K562 (cell line): ENCODE data around the gene FBXW9. TPM values are rescaled to one million over a fixed set of nuclear protein-coding genes. Genes with fewer than 3 reads are reported as not detected.

Experiments used
- EP400 ChIP-seq: fragments of 450-650 bp; IDR thresholded peaks from 2 replicates; pipeline ENCODE4 v1.6.1; 2017; ENCODE audit warnings: antibody characterized with exemption, mild to moderate bottlenecking, moderate library complexity
- ETV6 ChIP-seq, 3 experiments: fragments of 150-350 bp in 1 of 3; sonication (generic) in 1 of 3; formaldehyde crosslinking in 1 of 3; IDR thresholded peaks; 2 replicates each; pipeline versions ENCODE4 v1.6.1 to v1.8.0; 2014 to 2022; ENCODE audit warnings: borderline replicate concordance in 2 of 3, low read depth in 2 of 3, antibody characterized with exemption in 1 of 3, low read length in 1 of 3, mild to moderate bottlenecking in 1 of 3, missing genetic modification reagents in 1 of 3
- GATA2 ChIP-seq: sonication (generic); formaldehyde crosslinking; IDR thresholded peaks from 2 replicates; pipeline ENCODE4 v1.4.0; 2020; ENCODE audit warnings: mild to moderate bottlenecking, missing genetic modification reagents
- GATAD2A ChIP-seq: fragments of 450-650 bp; IDR thresholded peaks from 2 replicates; pipeline ENCODE4 v1.6.1; 2017
- KAT8 ChIP-seq: fragments of 450-650 bp; IDR thresholded peaks from 2 replicates; pipeline ENCODE4 v1.6.1; 2016; ENCODE audit warnings: low read depth, mild to moderate bottlenecking
- NFE2L1 ChIP-seq: fragments of 450-650 bp; IDR thresholded peaks from 2 replicates; pipeline ENCODE4 v1.6.1; 2016; ENCODE audit warnings: missing genetic modification characterization, low read depth, mild to moderate bottlenecking, missing compliant biosample characterization, moderate library complexity, borderline replicate concordance
- PHF8 ChIP-seq: fragments of 200-600 bp; sonication (generic); IDR thresholded peaks from 2 replicates; pipeline ENCODE4 v1.6.1; 2012; ENCODE audit warnings: mixed run types, mild to moderate bottlenecking, inconsistent platforms, low read length, moderate library complexity, borderline replicate concordance
- SIX5 ChIP-seq, 2 experiments: IDR thresholded peaks; 2 replicates each; pipeline ENCODE4 v1.6.1; 2011; ENCODE audit warnings: low read length in 2 of 2, borderline replicate concordance in 1 of 2, low read depth in 1 of 2, mild to moderate bottlenecking in 1 of 2, moderate library complexity in 1 of 2; ENCODE audit not compliant: insufficient read depth in 1 of 2
- SRF ChIP-seq, 2 experiments: fragments of 250-450, 450-650 bp in 1 of 2; sonication (Bioruptor Pico) in 1 of 2; sonication (generic) in 1 of 2; formaldehyde crosslinking; IDR thresholded peaks; 2 replicates each; pipeline versions ENCODE4 v1.5.0 to v1.5.1; 2020 to 2022; ENCODE audit warnings: mild to moderate bottlenecking in 1 of 2, missing genetic modification reagents in 1 of 2
- ZFX ChIP-seq: sonication (generic); formaldehyde crosslinking; IDR thresholded peaks from 2 replicates; pipeline ENCODE4 v1.8.0; 2022; ENCODE audit warnings: mild to moderate bottlenecking, missing genetic modification reagents, moderate library complexity
- polyA plus RNA-seq, 8 experiments: library from polyadenylated mRNA; depleted of rRNA in 4 of 8; stranded (reverse) in 5 of 8; unstranded in 3 of 8; fragments of >200 nt; fragmentation: Nextera tagmentation in 2 of 8; fragmentation: Illumina TruSeq in 1 of 8; extraction: Ambion mirVana in 2 of 8; extraction: Trizol in 1 of 8; gene quantifications; 2 replicates each; pipeline versions ENCODE4 v1.2.1 to v1.2.3, GENCODE V29; 2011 to 2014; ENCODE audit warnings: inconsistent platforms in 1 of 8, missing spikeins in 1 of 8
- total RNA-seq, 7 experiments: library from RNA; depleted of rRNA in 6 of 7; stranded (reverse); fragments of >200 nt in 6 of 7; fragmentation: Illumina TruSeq in 2 of 7; extraction: Trizol in 2 of 7; gene quantifications; 2 replicates each; pipeline versions ENCODE4 v1.2.1 to v1.2.3, GENCODE V29; 2011 to 2021; ENCODE audit warnings: low replicate concordance in 1 of 7
- TF ChIP-seq, protein P1 (sequence below): fragments of 200-400 bp; formaldehyde crosslinking; IDR thresholded peaks from 2 replicates; pipeline ENCODE4 v1.6.1; 2017; ENCODE audit warnings: mild to moderate bottlenecking, low read depth, low read length, moderate library complexity
- TF ChIP-seq, protein P2 (sequence below), 2 experiments: fragments of 200-800 bp in 1 of 2; sonication (Bioruptor generic) in 1 of 2; sonication (generic) in 1 of 2; formaldehyde crosslinking in 1 of 2; IDR thresholded peaks in 1 of 2; conservative IDR thresholded peaks in 1 of 2; 2 replicates each; pipeline versions ENCODE4 v1.5.0 to v1.6.1; 2016 to 2020; ENCODE audit warnings: missing compliant biosample characterization in 1 of 2, missing genetic modification characterization in 1 of 2, missing genetic modification reagents in 1 of 2
- TF ChIP-seq, protein P3 (sequence below): fragments of 250-450 bp; sonication (Bioruptor Pico); IDR thresholded peaks from 2 replicates; pipeline ENCODE4 v1.8.0; 2022; ENCODE audit warnings: inconsistent platforms, mild to moderate bottlenecking, moderate library complexity, borderline replicate concordance
- TF ChIP-seq, protein P4 (sequence below): fragments of 250-450 bp; sonication (Bioruptor Pico); IDR thresholded peaks from 2 replicates; pipeline ENCODE4 v1.8.0; 2021; ENCODE audit warnings: mild to moderate bottlenecking, moderate library complexity
- TF ChIP-seq, protein P5 (sequence below): fragments of 250-450 bp; sonication (Bioruptor Pico); IDR thresholded peaks from 2 replicates; pipeline ENCODE4 v1.9.0; 2021; ENCODE audit warnings: mild to moderate bottlenecking, inconsistent platforms

Gene FBXW9
- total and polyA plus RNA-seq, 9 of the 15 experiments (the other 6 are each of a cell fraction or from before 2014, with no cell fraction given), result 0.23 to 21.7 (median 6.2) TPM

GRCh38 chr19:12681074-12681987 lies 15.1 kb downstream of the FBXW9 start, which contains the start of gene DHPS (continued):
- TF ChIP-seq, protein P1, sequence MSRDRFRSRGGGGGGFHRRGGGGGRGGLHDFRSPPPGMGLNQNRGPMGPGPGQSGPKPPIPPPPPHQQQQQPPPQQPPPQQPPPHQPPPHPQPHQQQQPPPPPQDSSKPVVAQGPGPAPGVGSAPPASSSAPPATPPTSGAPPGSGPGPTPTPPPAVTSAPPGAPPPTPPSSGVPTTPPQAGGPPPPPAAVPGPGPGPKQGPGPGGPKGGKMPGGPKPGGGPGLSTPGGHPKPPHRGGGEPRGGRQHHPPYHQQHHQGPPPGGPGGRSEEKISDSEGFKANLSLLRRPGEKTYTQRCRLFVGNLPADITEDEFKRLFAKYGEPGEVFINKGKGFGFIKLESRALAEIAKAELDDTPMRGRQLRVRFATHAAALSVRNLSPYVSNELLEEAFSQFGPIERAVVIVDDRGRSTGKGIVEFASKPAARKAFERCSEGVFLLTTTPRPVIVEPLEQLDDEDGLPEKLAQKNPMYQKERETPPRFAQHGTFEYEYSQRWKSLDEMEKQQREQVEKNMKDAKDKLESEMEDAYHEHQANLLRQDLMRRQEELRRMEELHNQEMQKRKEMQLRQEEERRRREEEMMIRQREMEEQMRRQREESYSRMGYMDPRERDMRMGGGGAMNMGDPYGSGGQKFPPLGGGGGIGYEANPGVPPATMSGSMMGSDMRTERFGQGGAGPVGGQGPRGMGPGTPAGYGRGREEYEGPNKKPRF, result no peak
- TF ChIP-seq SIX5 (IDR thresholded peaks at IDR 0.05; ENCODE audit: borderline replicate concordance in 1 of 2, insufficient read depth in 1 of 2, low read depth in 1 of 2, low read length in 2 of 2) (peak; percentile 30 to 32; a peak in 2 of 4 replicates), ETV6 (IDR thresholded peaks at IDR 0.05; ENCODE audit: borderline replicate concordance in 1 of 2, low read depth in 2 of 2, low read length in 1 of 2) (0 out of 4 replicates have a peak, but pooled peaks of 1 of the 2 experiments have one; percentile 31), ETV6 (CRISPR knock-in tag; IDR thresholded peaks at IDR 0.05; ENCODE audit: borderline replicate concordance) (no peak), GATA2 (CRISPR knock-in tag) (no peak), KAT8 (no peak), ZFX (CRISPR knock-in tag) (peak; percentile 91), NFE2L1 (no peak), SRF (CRISPR knock-in tag; IDR thresholded peaks at IDR 0.05) (peak; percentile 34 to 93; a peak in 2 of 4 replicates), GATAD2A (no peak), EP400 (peak; percentile 91), PHF8 (peak; percentile 98)
- TF ChIP-seq, protein P2, sequence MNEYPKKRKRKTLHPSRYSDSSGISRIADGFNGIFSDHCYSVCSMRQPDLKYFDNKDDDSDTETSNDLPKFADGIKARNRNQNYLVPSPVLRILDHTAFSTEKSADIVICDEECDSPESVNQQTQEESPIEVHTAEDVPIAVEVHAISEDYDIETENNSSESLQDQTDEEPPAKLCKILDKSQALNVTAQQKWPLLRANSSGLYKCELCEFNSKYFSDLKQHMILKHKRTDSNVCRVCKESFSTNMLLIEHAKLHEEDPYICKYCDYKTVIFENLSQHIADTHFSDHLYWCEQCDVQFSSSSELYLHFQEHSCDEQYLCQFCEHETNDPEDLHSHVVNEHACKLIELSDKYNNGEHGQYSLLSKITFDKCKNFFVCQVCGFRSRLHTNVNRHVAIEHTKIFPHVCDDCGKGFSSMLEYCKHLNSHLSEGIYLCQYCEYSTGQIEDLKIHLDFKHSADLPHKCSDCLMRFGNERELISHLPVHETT (CRISPR knock-in tag; conservative IDR thresholded peaks at IDR 0.05 in 1 of 2, IDR thresholded peaks at IDR 0.05 in 1 of 2), result peak in 1 of 2 experiments; percentile 72; a peak in 1 of 4 replicates
- TF ChIP-seq, protein P3, sequence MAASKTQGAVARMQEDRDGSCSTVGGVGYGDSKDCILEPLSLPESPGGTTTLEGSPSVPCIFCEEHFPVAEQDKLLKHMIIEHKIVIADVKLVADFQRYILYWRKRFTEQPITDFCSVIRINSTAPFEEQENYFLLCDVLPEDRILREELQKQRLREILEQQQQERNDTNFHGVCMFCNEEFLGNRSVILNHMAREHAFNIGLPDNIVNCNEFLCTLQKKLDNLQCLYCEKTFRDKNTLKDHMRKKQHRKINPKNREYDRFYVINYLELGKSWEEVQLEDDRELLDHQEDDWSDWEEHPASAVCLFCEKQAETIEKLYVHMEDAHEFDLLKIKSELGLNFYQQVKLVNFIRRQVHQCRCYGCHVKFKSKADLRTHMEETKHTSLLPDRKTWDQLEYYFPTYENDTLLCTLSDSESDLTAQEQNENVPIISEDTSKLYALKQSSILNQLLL (CRISPR knock-in tag), result no peak
- TF ChIP-seq, protein P4, sequence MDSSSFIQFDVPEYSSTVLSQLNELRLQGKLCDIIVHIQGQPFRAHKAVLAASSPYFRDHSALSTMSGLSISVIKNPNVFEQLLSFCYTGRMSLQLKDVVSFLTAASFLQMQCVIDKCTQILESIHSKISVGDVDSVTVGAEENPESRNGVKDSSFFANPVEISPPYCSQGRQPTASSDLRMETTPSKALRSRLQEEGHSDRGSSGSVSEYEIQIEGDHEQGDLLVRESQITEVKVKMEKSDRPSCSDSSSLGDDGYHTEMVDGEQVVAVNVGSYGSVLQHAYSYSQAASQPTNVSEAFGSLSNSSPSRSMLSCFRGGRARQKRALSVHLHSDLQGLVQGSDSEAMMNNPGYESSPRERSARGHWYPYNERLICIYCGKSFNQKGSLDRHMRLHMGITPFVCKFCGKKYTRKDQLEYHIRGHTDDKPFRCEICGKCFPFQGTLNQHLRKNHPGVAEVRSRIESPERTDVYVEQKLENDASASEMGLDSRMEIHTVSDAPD (CRISPR knock-in tag), result no peak
- TF ChIP-seq, protein P5, sequence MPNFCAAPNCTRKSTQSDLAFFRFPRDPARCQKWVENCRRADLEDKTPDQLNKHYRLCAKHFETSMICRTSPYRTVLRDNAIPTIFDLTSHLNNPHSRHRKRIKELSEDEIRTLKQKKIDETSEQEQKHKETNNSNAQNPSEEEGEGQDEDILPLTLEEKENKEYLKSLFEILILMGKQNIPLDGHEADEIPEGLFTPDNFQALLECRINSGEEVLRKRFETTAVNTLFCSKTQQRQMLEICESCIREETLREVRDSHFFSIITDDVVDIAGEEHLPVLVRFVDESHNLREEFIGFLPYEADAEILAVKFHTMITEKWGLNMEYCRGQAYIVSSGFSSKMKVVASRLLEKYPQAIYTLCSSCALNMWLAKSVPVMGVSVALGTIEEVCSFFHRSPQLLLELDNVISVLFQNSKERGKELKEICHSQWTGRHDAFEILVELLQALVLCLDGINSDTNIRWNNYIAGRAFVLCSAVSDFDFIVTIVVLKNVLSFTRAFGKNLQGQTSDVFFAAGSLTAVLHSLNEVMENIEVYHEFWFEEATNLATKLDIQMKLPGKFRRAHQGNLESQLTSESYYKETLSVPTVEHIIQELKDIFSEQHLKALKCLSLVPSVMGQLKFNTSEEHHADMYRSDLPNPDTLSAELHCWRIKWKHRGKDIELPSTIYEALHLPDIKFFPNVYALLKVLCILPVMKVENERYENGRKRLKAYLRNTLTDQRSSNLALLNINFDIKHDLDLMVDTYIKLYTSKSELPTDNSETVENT (CRISPR knock-in tag), result 0 out of 2 replicates have a peak, but pooled peaks have one; percentile 51
